ENCODE results near the gene CAB39L.
"Not testable (repeated sequence)": the region's sequence is repeated elsewhere in the genome, so short reads cannot be mapped to it uniquely, and the experiment has no call there.

Gene CAB39L

DNA sequence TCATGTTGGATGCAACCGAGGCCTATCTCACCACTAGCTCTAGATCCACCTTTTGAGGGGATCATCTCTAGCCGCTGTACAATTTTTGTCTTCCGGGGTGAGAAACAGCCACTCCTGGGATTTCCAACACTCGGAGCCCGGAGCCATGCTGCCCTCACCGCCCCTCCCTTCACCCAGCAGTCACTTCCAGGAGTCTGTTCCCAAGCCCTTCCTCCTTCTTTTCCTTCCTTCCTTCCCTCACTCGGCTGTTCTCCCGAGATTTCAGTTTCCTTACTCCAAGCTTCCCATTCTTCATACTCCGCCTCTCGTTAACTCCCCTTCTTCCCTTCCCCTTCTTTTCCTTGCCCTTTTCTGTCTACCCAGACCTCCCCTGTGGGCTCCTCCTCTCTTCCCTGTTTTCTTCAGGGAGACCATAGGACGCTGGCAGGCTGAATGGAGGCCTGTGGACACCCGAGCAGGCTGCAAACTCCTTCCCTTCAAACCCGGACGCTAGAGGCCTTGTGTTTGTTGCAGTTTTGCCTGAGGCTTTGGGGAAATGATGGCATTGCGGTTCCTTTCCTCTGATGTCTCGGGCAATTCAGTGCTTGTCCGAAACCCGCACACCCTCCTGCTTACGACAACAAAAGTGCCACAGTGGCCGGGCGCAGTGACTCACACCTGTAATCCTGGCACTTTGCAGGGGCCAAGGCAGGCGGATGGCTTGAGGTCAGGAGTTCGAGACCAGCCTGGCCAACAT, 96.0 kb downstream of the CAB39L start:
- DNase-seq (ENCODE audit: low read depth) = no peak

DNA sequence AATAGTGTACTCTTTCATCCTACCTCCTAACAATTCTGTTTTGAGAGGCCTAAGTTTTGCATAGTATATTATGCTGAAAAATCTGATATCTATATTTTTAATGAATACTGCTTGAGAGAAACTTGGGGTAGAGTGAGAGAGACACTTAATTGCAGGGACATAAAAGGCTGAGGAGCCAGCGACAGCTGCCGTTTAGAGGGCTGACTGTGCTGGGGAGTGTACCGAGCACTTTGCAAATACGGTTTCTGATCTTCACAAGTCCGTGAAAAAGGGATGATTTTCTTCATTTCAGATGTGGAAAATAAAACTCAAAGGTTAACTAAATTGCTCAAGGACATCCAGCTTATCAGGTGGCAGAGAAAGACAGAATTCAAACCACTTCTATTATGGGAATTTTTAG, 97.4 kb downstream of the CAB39L start:
- no peak for DNase-seq (ENCODE audit: low read depth)

DNA sequence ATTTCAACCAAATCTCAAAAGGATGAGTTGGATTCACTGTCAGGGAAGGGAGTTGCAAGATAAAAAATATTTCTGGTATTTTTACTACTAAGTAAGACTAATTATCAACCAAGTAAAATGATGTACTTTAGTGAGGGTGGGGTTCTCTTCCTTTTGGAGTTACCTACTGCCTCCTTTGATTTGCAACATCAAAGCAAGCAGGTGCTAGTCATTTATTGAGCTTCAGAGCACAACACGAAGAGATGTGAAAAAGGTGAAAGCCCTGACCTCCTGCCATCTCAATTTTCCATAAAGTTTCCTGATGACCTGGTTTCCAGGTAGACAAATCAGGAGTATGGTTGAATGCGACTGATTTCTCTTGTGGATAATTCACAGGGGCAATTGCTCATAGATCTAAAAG, 100.1 kb downstream of the CAB39L start:
- no peak for DNase-seq (ENCODE audit: low read depth)

- no peak for DNase-seq (ENCODE audit: low read depth)
Measured at GRCh38 chr13:49343255-49343654, 100.6 kb downstream of the CAB39L start.

- no peak for DNase-seq (ENCODE audit: low read depth)
Measured at GRCh38 chr13:49342454-49342853, 101.4 kb downstream of the CAB39L start.

- DNase-seq (ENCODE audit: low read depth) = no peak
Measured at GRCh38 chr13:49341941-49342340, 101.9 kb downstream of the CAB39L start.

- no peak for DNase-seq (ENCODE audit: low read depth)
Measured at GRCh38 chr13:49341517-49341916, 102.3 kb downstream of the CAB39L start.

GRCh38 chr13:49340161-49340560, 103.7 kb downstream of the CAB39L start:
- no peak for DNase-seq (ENCODE audit: low read depth)

DNA sequence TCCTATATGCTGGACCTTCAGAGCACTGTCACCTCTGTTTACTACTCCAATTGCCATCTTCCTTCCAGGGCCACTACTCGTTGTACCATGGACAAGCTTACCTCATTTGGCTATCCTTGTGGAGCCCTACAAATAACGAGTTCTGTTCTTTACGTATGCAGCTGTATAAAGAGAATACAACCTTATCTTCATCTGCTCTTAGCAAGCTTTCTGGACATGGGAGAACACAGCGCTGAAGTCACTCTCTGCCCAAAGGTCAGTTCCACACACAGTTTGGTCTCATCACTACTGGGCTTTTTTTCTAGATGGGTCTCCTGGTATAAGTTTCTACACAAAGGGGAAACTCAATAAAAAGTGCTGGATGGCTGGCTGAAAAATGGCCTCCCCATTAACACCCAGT, 107.2 kb downstream of the CAB39L start:
- DNase-seq (ENCODE audit: low read depth) = no peak

DNA sequence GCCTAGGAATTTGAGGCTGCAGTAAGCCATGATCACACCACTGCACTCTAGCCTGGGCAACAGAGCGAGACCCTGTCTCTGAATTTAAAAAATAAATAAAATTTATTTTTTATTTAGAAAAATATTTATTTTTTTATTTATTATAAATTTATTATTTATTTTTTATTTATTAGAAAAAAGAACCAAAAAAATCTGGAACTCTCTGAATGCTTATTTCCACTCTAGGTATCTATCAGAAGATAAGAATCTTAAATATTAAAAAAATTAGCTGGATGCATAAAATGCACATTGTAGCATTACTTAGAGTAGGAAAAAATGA, 113.4 kb downstream of the CAB39L start:
- no peak for DNase-seq (ENCODE audit: low read depth)

DNA sequence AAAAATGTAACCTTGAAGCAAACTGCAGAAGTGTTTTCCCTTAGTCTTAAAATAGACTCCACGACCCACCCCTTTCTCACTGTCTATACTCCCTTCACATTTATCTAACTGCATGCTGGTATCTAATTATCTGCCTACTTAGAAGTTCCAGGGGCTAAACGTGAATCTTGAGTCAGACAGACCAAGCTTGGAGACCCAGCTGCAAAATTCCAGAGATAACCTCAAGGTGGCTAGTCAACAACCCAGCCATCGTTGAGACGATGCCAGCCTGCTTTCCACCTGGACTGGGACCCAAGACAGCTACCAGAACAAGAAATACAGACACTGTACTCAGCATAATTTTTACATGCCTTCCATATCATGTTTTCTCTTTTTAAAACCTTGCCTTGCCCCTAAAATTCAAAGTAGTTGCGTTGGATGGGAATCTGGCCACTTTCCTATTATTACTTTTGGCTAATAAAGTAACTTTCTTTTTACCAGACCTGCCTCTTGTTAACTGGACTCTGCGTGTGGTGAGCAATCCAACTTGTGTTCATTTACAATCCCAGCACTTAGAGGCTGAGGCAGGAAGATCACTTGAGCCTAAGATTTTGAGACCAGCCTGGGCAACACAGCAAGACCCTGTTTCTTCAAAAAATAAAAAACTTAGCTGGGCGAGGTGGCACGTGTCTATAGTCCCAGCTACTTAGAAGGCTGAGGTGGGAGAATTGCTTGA, 113.9 kb downstream of the CAB39L start:
- no peak for DNase-seq (ENCODE audit: low read depth)

- DNase-seq (ENCODE audit: low read depth) = not testable (repeated sequence)
Measured at GRCh38 chr13:49327145-49327544, 116.7 kb downstream of the CAB39L start.

DNA sequence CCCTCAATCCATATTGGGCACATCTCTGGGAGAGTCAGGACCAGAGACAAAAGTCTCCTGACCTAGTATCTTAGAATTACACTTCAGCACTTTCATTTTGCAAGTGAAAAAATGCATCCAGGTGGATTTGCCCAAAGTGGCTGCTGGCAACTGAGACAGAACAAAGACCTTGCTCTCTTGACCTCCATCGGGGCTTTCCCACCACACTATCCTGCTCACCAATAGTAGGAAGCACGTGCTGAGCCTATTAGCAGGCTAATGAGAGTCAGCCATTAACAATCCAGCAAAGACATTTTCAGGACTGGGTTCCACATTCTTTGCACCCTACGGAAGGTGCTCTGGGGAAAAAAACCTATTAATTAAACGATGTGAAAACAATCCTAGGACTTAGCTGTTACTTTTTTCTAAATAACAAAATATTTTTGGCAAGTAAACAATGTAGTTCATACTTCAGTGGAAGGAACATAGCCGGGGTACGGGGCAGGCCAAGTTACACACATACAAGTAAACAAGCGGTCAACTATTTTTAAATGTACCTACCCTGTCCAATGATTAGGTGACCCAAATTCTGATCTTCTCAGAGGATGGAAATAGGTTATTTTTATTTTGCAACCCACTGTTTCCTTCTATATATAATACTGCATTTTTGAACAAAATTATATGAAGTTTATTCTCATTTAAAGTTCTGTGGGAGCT, 117.5 kb downstream of the CAB39L start:
- DNase-seq (ENCODE audit: low read depth) = no peak

GRCh38 chr13:49323344-49323743, 120.5 kb downstream of the CAB39L start:
- no peak for DNase-seq (ENCODE audit: low read depth)

GRCh38 chr13:49322702-49323101, 121.2 kb downstream of the CAB39L start:
- DNase-seq (ENCODE audit: low read depth) = no peak

GRCh38 chr13:49320975-49321374, 122.9 kb downstream of the CAB39L start:
- DNase-seq (ENCODE audit: low read depth) = no peak

DNA sequence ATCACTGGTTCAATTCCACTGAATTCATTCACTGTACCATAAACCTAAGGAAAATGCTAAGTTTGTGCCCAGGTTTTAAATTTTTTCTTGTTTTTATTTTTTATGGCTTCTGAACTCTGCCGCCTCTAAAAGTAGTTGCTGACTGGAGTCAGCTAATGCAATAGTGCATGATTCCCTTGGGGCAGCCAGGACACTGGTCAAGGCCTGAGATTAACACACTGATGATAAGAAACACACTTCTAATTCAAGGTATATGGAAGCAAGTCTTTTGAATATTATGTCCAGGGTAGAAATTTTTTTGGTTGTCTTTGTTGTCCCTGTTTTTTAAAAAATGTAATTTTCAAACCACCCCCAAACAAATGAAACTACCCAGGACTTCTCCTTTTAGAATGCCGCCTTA, 123.9 kb downstream of the CAB39L start:
- DNase-seq (ENCODE audit: low read depth) = no peak

DNA sequence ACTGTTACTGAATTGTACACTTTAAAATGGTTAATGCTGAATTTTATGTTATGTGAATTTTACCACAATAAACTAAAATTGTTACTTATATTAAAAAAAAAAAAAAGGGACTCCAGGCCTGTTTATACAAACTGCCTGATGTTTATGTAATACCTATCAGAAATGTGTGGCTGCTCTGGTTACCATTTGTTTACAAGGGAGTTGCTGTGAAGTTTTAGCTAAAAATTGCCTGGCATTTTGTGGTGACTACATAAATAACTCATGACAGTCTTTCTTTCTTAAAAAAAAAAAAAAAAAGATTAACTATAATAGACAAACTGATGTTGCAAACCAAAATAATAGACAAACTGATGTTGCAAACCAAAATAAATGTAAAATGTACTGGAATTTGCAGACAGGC, 124.3 kb downstream of the CAB39L start:
- no peak for DNase-seq (ENCODE audit: low read depth)

DNA sequence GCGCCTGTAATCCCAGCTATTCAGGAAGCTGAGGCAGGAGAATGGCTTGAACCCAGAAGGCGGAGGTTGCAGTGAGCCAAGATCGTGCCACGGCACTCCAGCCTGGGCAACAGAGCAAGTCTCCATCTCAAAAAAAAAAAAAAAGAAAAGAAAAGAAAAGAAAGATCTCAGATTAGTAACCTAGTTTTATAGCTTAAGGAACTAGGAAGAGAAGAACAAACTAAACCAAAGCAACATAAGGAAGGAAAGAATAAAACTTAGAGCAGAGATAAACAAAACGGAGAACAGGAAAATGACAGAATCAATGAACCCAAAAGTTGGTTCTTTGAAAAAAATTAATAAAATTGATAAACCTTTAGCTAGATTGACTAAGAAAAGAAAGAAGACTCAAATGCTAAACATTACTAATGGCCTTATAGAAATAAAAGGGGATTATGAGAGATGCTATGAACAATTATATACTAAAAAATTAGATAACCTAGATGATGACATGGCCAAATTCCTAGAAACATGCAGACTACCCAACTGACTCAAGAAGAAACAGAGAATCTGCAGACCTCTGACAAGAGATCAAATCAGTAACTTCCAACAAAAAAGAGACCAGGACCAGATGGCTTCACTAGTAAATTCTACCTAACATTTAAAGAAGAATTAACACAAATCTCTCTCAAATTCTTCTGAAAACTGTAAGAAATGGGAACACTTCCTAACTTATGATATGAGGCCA, 127.9 kb downstream of the CAB39L start:
- no peak for DNase-seq (ENCODE audit: low read depth)

- no peak for DNase-seq (ENCODE audit: low read depth)
Measured at GRCh38 chr13:49315036-49315565, 128.8 kb downstream of the CAB39L start.

DNA sequence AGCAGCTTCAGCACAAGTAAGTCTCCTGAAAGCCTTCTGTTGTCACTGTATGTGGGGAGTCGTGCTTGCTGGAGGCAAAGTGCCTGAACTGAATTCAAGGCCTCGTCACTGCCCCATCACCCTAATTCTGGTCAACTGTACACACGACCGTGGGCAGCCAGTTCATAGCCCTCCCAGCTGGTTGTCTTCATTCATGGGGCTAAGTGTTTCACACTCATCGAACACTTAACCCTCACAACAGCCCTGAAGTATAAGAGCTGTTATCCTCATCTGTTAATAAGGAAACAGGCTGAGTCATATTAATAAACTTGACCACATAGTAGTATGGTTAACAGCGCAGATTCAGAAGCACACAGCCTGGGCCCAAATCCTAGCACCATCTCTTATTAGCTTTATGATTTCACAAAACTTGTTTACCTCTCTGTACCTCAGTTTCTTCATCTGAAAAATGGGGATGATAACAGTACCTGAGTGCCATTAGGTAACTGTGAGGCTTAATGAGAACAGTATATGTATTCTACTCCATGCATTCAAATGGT, 129.5 kb downstream of the CAB39L start:
- no peak for DNase-seq (ENCODE audit: low read depth)

- no peak for DNase-seq (ENCODE audit: low read depth)
Measured at GRCh38 chr13:49311816-49312215, 132.0 kb downstream of the CAB39L start.

Data from stimulated activated CD4-positive, alpha-beta T cell treated with anti-CD3 and anti-CD28 coated beads, Interleukin-2, amount 100 ng/mL, for 4 hours (primary cell).